ENCODE data around the gene ABHD12. TPM values are rescaled to one million over a fixed set of nuclear protein-coding genes. Genes with fewer than 3 reads are reported as not detected.

The ABHD12 gene
- total RNA-seq, 1 donor from 2014 or later = 51.3 TPM

- no peak for DNase-seq (ENCODE audit: low spot score, unreplicated experiment)
- Mint-ChIP-seq H3K9me3 (ENCODE audit: low read depth) (peaks cover 6% of the 10 kb centered on the region), H3K27ac (no peak overlapping the region), H3K4me3 (ENCODE audit: low read depth) (no peak overlapping the region), H3K27me3 (no peaks in the 10 kb centered on the region), H3K4me1 (ENCODE audit: low read depth) (peaks cover 6% of the 10 kb centered on the region), H3K36me3 (ENCODE audit: insufficient read depth) (peaks cover 34% of the 10 kb centered on the region)
- no peak for TF ChIP-seq CTCF (IDR thresholded peaks at IDR 0.05; ENCODE audit: unreplicated experiment)
These were observed 133.5 kb downstream of the ABHD12 start for GRCh38 chr20:25257130-25257529.

DNA sequence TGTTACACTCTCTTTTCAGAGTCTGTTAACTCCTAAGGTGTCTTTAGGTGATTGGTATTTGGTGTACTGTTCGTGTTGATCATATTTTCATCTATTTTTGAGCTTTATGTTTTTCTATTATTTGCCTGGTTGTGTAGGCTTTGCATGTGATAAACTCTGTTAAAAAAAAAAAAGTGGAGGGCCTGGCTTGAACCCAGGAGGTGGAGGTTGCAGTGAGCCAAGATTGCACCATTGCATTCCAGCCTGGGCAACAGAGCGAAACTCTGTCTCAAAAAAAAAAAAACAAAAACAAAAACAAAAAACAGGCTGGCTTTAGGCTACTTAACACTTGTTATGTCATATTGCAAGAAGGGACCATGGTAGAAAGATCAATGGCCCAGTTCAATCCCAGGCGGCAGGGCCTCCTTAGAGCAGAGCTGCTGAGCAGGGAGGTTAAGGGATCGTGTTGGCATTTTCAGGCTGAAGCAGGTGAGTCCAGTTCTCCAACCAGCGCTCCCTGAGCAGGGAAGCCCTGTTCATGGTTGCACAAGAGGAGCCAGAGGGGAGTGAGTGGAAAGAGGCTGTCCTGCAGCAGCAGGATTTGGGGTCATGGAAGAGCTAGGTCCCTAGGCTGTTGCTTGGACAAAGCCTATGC, 134.3 kb downstream of the ABHD12 start:
- no peak for DNase-seq (ENCODE audit: low spot score, unreplicated experiment)
- Mint-ChIP-seq H3K9me3 (ENCODE audit: low read depth) (no peaks in the 10 kb centered on the region), H3K36me3 (ENCODE audit: insufficient read depth) (peaks cover 26% of the 10 kb centered on the region), H3K27ac (peak overlapping the region; percentile 71), H3K4me1 (ENCODE audit: low read depth) (peaks cover 6% of the 10 kb centered on the region), H3K27me3 (no peaks in the 10 kb centered on the region), H3K4me3 (ENCODE audit: low read depth) (no peak overlapping the region)
- no peak for TF ChIP-seq CTCF (IDR thresholded peaks at IDR 0.05; ENCODE audit: unreplicated experiment)

- H3K4me1 Mint-ChIP-seq (ENCODE audit: low read depth) = peaks cover 7% of the 10 kb centered on the region
- TF ChIP-seq CTCF (IDR thresholded peaks at IDR 0.05; ENCODE audit: unreplicated experiment) = no peak
- no peak overlapping the region for H3K4me3 Mint-ChIP-seq (ENCODE audit: low read depth)
- H3K9me3 Mint-ChIP-seq (ENCODE audit: low read depth) = no peaks in the 10 kb centered on the region
- H3K27ac Mint-ChIP-seq = no peak overlapping the region
- DNase-seq (ENCODE audit: low spot score, unreplicated experiment) = no peak
- no peaks in the 10 kb centered on the region for H3K27me3 Mint-ChIP-seq
- peaks cover 14% of the 10 kb centered on the region for H3K36me3 Mint-ChIP-seq (ENCODE audit: insufficient read depth)
These were observed 135.5 kb downstream of the ABHD12 start for GRCh38 chr20:25254986-25255680.

- peaks cover 8% of the 10 kb centered on the region for H3K36me3 Mint-ChIP-seq (ENCODE audit: insufficient read depth)
- H3K27me3 Mint-ChIP-seq = no peaks in the 10 kb centered on the region
- no peak overlapping the region for H3K27ac Mint-ChIP-seq
- no peak overlapping the region for H3K4me3 Mint-ChIP-seq (ENCODE audit: low read depth)
- no peak for DNase-seq (ENCODE audit: low spot score, unreplicated experiment)
- peaks cover 7% of the 10 kb centered on the region for H3K4me1 Mint-ChIP-seq (ENCODE audit: low read depth)
- no peaks in the 10 kb centered on the region for H3K9me3 Mint-ChIP-seq (ENCODE audit: low read depth)
- no peak for TF ChIP-seq CTCF (IDR thresholded peaks at IDR 0.05; ENCODE audit: unreplicated experiment)
These were observed 136.1 kb downstream of the ABHD12 start for GRCh38 chr20:25254571-25254970.

DNA sequence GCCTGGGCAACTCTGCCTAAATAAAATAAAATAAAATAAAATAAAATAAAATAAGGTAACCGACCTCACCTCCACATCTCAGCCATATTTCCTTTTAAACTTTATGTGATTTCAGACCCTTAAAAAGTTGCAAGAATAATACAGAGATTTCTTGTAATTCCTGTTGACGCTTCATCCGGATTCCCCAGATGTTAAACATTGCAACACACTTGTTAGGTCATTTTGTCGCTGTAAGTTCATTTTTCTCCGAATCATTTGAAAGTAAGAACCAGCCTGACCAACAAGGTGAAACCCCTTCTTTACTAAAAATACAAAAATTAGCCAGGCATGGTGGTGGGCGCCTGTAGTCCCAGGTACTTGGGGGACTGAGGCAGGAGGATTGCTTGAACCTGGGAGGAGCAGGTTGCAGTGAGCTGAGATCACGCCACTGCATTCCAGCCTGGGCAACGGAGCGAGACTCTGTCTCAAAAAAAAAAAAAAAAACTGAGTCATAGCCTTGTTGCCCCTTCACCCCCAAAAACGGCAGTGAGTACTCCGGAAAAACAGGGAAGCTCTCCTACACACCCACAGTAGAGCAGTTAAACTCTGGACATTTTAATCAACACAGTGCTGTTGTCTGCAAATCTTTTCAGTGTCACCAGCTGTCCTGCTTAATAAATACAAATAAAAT, 136.9 kb downstream of the ABHD12 start:
- peaks cover 15% of the 10 kb centered on the region for H3K4me1 Mint-ChIP-seq (ENCODE audit: low read depth)
- DNase-seq (ENCODE audit: low spot score, unreplicated experiment) = no peak
- peaks cover 2% of the 10 kb centered on the region for H3K36me3 Mint-ChIP-seq (ENCODE audit: insufficient read depth)
- no peak overlapping the region for H3K27ac Mint-ChIP-seq
- H3K9me3 Mint-ChIP-seq (ENCODE audit: low read depth) = no peaks in the 10 kb centered on the region
- no peaks in the 10 kb centered on the region for H3K27me3 Mint-ChIP-seq
- TF ChIP-seq CTCF (IDR thresholded peaks at IDR 0.05; ENCODE audit: unreplicated experiment) = no peak
- H3K4me3 Mint-ChIP-seq (ENCODE audit: low read depth) = no peak overlapping the region
